Measurements from ENCODE around the gene ABCF2.

Gene ABCF2

DNA sequence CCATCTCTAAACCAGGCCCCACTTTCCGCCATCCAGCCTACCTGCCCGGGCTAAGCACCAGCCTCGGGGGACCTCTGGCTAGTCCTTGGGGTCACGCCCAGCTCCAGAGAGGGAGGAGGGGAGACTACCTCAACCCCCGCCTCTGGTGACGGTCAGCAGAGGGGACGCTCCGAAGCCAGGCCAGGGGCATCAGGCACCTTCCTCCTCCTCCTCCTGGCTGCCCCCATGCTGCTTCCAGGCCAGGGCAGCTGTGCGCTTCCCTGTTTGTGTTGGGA, 25.5 kb upstream of the ABCF2 start:
- DNase-seq = no peak

DNA sequence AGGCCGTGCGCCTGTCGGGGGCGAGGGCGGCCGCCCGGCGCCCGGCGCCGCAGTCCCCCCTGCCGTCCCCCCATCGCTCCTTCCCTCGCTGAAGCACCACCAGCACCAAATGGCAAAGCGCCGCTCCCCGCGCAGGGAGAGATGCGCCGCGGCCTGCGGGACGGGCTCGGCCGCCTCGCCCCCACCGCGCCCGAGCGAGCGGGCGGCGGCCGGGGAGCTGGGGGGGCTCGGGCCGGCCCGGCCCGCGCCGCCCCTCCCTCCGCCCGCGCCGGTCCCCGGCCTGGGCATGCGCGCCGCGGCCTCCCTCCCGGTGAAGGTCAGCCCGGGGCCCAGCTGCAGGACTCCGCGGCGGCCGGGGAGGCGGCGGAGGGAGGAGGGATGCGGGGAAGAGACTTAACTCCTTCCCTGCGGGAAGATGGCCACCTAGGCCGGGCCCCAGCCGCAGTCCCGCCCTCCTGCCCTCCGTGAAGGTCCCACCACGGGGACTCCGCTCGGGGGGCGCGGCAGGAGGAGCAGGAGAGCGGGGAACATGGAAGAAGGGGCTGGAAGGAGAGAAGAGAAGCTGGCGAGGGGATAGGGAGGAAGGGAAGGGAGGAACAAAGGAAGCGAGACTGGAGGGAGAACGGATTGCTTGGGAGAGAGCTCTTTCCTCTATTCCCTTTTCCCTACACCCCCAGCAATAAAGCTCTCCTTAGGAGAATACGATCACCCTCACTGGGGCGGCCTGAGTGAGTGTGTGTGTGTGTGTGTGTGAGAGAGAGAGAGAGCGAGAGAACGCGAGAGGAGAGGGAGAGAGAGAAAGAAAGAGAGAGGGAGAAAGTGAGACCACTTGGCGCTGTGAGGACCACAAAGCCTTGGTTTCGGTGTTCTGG, 24.9 kb upstream of the ABCF2 start:
- DNase-seq = no peak

GRCh38 chr7:151251328-151251688, 24.3 kb upstream of the ABCF2 start:
- DNase-seq = no peak

- no peak for DNase-seq
These were observed 23.5 kb upstream of the ABCF2 start for GRCh38 chr7:151250181-151251132.

DNA sequence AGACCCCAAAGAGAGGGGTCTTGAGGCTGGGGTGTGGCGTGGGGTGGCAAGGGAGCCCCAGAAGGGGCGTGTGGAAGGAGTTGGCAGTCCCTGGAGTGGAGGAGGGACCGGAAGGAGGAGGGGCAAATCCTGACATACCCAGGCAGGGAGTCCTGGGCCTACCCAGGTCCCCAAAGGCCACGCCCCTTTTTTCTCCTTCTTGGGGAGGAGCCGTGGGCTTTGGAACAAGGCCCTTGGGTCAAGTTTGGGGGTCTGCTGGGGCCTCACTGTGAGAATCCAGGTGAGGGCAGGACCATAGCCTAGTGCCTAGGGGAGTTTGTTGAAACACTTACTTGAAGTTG, 22.7 kb upstream of the ABCF2 start:
- no peak for DNase-seq

- peak in 1 of 2 experiments; percentile 40 for DNase-seq
These were observed 22.2 kb upstream of the ABCF2 start for GRCh38 chr7:151249034-151249731.

GRCh38 chr7:151248346-151249033, 21.5 kb upstream of the ABCF2 start, which contains the start of gene SMARCD3:
SMARCD3 (minus strand) TSS chr7:151248694; CDS start chr7:151248562, 132 bp downstream.
- DNase-seq = peak; percentile 31 to 41

GRCh38 chr7:151247611-151248345, 20.8 kb upstream of the ABCF2 start:
- DNase-seq = no peak

DNA sequence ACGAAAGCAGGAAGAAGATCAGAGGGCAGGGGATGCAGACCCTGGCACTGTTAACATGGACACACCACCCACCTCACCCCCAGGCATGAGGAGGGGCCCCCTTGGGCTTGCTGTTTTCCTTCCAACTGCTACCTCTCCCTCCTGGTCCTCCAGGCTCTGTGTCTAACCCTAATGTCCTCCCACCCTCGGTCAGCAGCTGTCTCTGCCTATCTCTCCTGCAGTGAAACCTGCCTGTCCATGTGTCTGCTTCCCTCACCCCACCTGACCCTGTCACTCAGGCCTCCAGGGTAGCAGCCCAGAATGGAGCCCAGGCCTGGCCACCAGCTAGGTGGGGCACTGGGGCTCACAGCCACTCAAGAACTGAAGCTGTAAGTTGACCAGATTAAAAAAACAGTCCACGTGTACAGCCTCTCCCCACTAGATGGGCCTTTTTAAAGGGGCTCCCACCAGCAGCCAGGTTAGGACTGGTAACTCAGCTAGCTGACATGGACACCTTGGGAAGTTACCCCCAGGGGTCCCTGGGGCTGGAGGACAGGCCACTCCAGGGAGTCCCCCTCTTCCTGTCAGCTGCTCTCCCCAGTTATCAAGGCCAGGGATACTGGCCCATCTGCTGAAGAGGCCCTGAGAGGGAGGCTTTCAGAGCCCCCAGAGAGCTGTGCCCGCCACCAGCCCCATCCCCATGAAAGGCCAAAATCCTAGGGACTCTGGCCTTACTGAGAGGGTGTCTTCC, 20.0 kb upstream of the ABCF2 start:
- DNase-seq = no peak

GRCh38 chr7:151246102-151246850, 19.3 kb upstream of the ABCF2 start:
- DNase-seq = no peak

DNA sequence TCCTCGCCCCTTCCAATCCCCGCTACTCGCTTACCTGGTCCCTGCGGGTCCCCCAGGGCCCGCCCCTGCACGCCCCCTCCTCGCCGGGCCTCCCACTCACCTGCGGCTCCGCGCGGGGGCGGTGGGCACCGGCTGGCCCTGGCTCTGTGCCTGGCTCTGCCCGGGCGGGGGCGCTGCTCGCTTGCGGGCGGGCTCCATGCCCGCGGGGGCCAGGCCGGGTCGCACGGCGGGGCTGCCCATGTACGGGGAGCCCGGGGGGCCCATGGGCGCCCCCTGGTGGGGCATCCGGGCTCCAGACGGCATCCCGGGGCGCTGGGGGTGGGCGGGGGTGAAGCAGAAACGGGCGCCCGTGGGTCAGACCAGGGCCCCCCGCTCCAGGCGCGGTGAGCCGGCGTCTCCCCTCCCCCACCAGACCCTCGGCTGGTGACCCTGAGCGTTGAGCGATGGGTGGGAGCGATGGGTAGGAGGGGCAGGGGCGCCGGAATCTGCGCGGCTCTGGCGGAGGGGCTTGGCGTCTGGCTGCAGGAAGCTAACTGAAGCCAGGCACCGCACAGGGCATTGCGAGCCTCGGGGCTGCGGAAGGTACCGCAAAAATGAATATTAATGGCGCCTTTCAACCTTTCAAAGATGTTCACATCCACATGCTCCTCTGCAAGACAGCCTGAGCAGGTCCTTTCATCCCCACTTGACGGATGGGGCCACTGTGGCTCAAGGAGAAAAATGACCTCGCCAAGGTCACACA, 18.5 kb upstream of the ABCF2 start:
- peak; percentile 56 to 64 for DNase-seq

- DNase-seq = no peak
These were observed 17.9 kb upstream of the ABCF2 start for GRCh38 chr7:151244841-151245346.

GRCh38 chr7:151244196-151244840, 17.3 kb upstream of the ABCF2 start:
- DNase-seq = peak; percentile 32 to 50

- peak in 1 of 2 experiments; percentile 38 for DNase-seq
These were observed 16.6 kb upstream of the ABCF2 start for GRCh38 chr7:151243408-151244195.

- DNase-seq = no peak
These were observed 16.0 kb upstream of the ABCF2 start for GRCh38 chr7:151243045-151243349.

- no peak for DNase-seq
These were observed 15.4 kb upstream of the ABCF2 start for GRCh38 chr7:151242159-151243044.

DNA sequence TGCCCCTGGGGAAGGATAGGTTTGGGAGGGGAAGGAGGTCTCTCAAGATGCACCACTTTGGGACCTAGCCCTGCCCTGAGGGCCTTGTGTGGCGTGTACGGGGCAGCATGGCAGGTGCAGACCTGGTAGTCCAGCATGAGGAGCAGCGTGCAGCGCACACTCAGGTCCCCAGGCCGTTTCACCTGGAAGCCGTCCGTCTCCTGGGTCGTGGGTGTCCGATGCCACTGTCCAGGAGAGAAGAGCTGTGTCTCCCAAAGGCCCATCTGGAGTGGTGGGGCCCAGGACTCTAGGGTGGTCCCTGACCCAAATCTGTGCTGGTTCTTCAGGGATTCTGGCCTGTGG, 14.7 kb upstream of the ABCF2 start:
- DNase-seq = no peak

All from stimulated activated CD4-positive, alpha-beta T cell treated with anti-CD3 and anti-CD28 coated beads, Interleukin-4, amount 100 ng/mL, for 4 hours (primary cell).